HG03103 (cell line): ENCODE results near the gene SLC35B2.

Source experiments
- ATAC-seq: cut with Tn5 transposase; IDR thresholded peaks from one replicate; pipeline ENCODE4 v1.9.1; 2021; ENCODE audit warnings: low read depth; ENCODE audit not compliant: unreplicated experiment

The SLC35B2 gene

GRCh38 chr6:44257025-44257752 is at the start of gene SLC35B2:
Gene SLC35B2 (minus strand): TSS chr6:44257528. CDS start chr6:44257410, 118 bp downstream.
- peak; percentile 42 for ATAC-seq

GRCh38 chr6:44306710-44307109 is 49.4 kb upstream of the SLC35B2 start:
- no peak for ATAC-seq

GRCh38 chr6:44305200-44305725 is 47.9 kb upstream of the SLC35B2 start:
- no peak for ATAC-seq

- no peak for ATAC-seq
Observed at GRCh38 chr6:44304282-44305199, 47.2 kb upstream of the SLC35B2 start.

- no peak for ATAC-seq
Observed at GRCh38 chr6:44303842-44304241, 46.5 kb upstream of the SLC35B2 start.

GRCh38 chr6:44302856-44303255 is 45.5 kb upstream of the SLC35B2 start:
- no peak for ATAC-seq

- ATAC-seq, result no peak
Observed at GRCh38 chr6:44301782-44302564, 44.6 kb upstream of the SLC35B2 start.

GRCh38 chr6:44301106-44301505 is 43.8 kb upstream of the SLC35B2 start:
- ATAC-seq, result no peak

GRCh38 chr6:44300292-44300823 is 43.0 kb upstream of the SLC35B2 start:
- ATAC-seq, result no peak

- no peak for ATAC-seq
Observed at GRCh38 chr6:44298864-44299263, 41.5 kb upstream of the SLC35B2 start.

GRCh38 chr6:44298055-44298803 is 40.9 kb upstream of the SLC35B2 start:
- no peak for ATAC-seq

GRCh38 chr6:44297063-44298038 is 40.0 kb upstream of the SLC35B2 start:
- no peak for ATAC-seq

- ATAC-seq, result no peak
Observed at GRCh38 chr6:44294832-44295791, 37.8 kb upstream of the SLC35B2 start.

- ATAC-seq, result no peak
Observed at GRCh38 chr6:44292661-44293365, 35.5 kb upstream of the SLC35B2 start.

- ATAC-seq, result no peak
Observed at GRCh38 chr6:44291841-44292240, 34.5 kb upstream of the SLC35B2 start.

GRCh38 chr6:44289726-44290260 is 32.5 kb upstream of the SLC35B2 start:
- no peak for ATAC-seq
